ENCODE results near the gene THAP4. TPM values are rescaled to one million over a fixed set of nuclear protein-coding genes. Genes with fewer than 3 reads are reported as not detected.

Gene THAP4
- total RNA-seq, 2 donors from 2014 or later = 76.8 to 94.7 TPM

GRCh38 chr2:241638940-241639339 is 2.0 kb upstream of the THAP4 start:
- H3K27ac ChIP-seq = no peak overlapping the region
- no peaks in the 10 kb centered on the region for H3K36me3 ChIP-seq
- DNase-seq (ENCODE audit: low spot score) = no peak
- no peak for TF ChIP-seq CTCF (IDR thresholded peaks at IDR 0.05)
- peak overlapping the region in 1 of 2 donors; percentile 84 for H3K4me3 ChIP-seq
- H3K27me3 ChIP-seq = no peaks in the 10 kb centered on the region
- H3K4me1 ChIP-seq = peaks cover 0 to 63% of the 10 kb centered on the region in 2 donors
- H3K9me3 ChIP-seq = no peaks in the 10 kb centered on the region

GRCh38 chr2:241637795-241638660 is 1.1 kb upstream of the THAP4 start:
- no peak for DNase-seq (ENCODE audit: low spot score)
- Histone ChIP-seq H3K36me3 (peaks cover 7% of the 10 kb centered on the region), H3K27me3 (no peaks in the 10 kb centered on the region), H3K4me3 (peak overlapping the region; percentile 78 to 84), H3K4me1 (peaks cover 0 to 63% of the 10 kb centered on the region in 2 donors), H3K9me3 (no peaks in the 10 kb centered on the region), H3K27ac (peak overlapping the region; percentile 98 to 99)
- no peak for TF ChIP-seq CTCF (IDR thresholded peaks at IDR 0.05)

GRCh38 chr2:241636182-241637017 is 558 bp downstream of the THAP4 start:
- H3K4me3 ChIP-seq = peak overlapping the region; percentile 78 to 84
- H3K4me1 ChIP-seq = peaks cover 0 to 52% of the 10 kb centered on the region in 2 donors
- peak overlapping the region; percentile 98 to 99 for H3K27ac ChIP-seq
- H3K36me3 ChIP-seq = peaks cover 15% of the 10 kb centered on the region
- H3K27me3 ChIP-seq = no peaks in the 10 kb centered on the region
- TF ChIP-seq CTCF (IDR thresholded peaks at IDR 0.05) = peak in 1 of 2 donors; percentile 19
- no peak for DNase-seq (ENCODE audit: low spot score)
- no peaks in the 10 kb centered on the region for H3K9me3 ChIP-seq

GRCh38 chr2:241635756-241636155 is 1.2 kb downstream of the THAP4 start:
- Histone ChIP-seq H3K36me3 (peaks cover 15% of the 10 kb centered on the region), H3K9me3 (no peaks in the 10 kb centered on the region), H3K4me3 (peak overlapping the region; percentile 78 to 84), H3K27ac (peak overlapping the region in 1 of 2 donors; percentile 98), H3K27me3 (no peaks in the 10 kb centered on the region), H3K4me1 (peaks cover 0 to 45% of the 10 kb centered on the region in 2 donors)
- no peak for TF ChIP-seq CTCF (IDR thresholded peaks at IDR 0.05)
- DNase-seq (ENCODE audit: low spot score) = no peak

- H3K36me3 ChIP-seq = peaks cover 15% of the 10 kb centered on the region
- H3K27me3 ChIP-seq = no peaks in the 10 kb centered on the region
- H3K4me1 ChIP-seq = peaks cover 0 to 25% of the 10 kb centered on the region in 2 donors
- no peaks in the 10 kb centered on the region for H3K9me3 ChIP-seq
- no peak for DNase-seq (ENCODE audit: low spot score)
- H3K27ac ChIP-seq = no peak overlapping the region
- TF ChIP-seq CTCF (IDR thresholded peaks at IDR 0.05) = no peak
- H3K4me3 ChIP-seq = no peak overlapping the region
Observed at GRCh38 chr2:241633561-241633960, 3.4 kb downstream of the THAP4 start.
